GM19193 (cell line): Measurements from ENCODE around the gene ARNT2.

Source experiments
- POLR2A ChIP-seq: IDR thresholded peaks from 4 replicates; pipeline ENCODE4 v1.6.1; 2011; ENCODE audit not compliant: insufficient read depth, insufficient read length; ENCODE audit errors: extremely low read depth

Gene ARNT2

GRCh38 chr15:80498652-80499051 lies 94.5 kb downstream of the ARNT2 start:
- no peak for TF ChIP-seq POLR2A

- TF ChIP-seq POLR2A = no peak
Measured at GRCh38 chr15:80500021-80500420, 95.8 kb downstream of the ARNT2 start.

- TF ChIP-seq POLR2A = no peak
Measured at GRCh38 chr15:80501476-80501875, 97.3 kb downstream of the ARNT2 start.

GRCh38 chr15:80502782-80503181 lies 98.6 kb downstream of the ARNT2 start:
- TF ChIP-seq POLR2A = no peak

GRCh38 chr15:80503319-80503952 lies 99.3 kb downstream of the ARNT2 start:
- no peak for TF ChIP-seq POLR2A

GRCh38 chr15:80504931-80505330 lies 100.7 kb downstream of the ARNT2 start:
- no peak for TF ChIP-seq POLR2A

GRCh38 chr15:80506286-80506893 lies 102.2 kb downstream of the ARNT2 start:
- TF ChIP-seq POLR2A = no peak

GRCh38 chr15:80507131-80507530 lies 102.9 kb downstream of the ARNT2 start:
- no peak for TF ChIP-seq POLR2A

GRCh38 chr15:80507638-80508316 lies 103.6 kb downstream of the ARNT2 start:
- TF ChIP-seq POLR2A = no peak

- no peak for TF ChIP-seq POLR2A
Measured at GRCh38 chr15:80508783-80509182, 104.6 kb downstream of the ARNT2 start.

- TF ChIP-seq POLR2A = no peak
Measured at GRCh38 chr15:80509800-80510199, 105.6 kb downstream of the ARNT2 start.

GRCh38 chr15:80512726-80513660 lies 108.8 kb downstream of the ARNT2 start:
- TF ChIP-seq POLR2A = no peak

GRCh38 chr15:80514071-80514780 lies 110.0 kb downstream of the ARNT2 start:
- TF ChIP-seq POLR2A = no peak

- no peak for TF ChIP-seq POLR2A
Measured at GRCh38 chr15:80517290-80517689, 113.1 kb downstream of the ARNT2 start.
